ENCODE measurements around the gene LPGAT1. TPM values are rescaled to one million over a fixed set of nuclear protein-coding genes. Genes with fewer than 3 reads are reported as not detected.

LPGAT1 gene
- total and polyA plus RNA-seq, 4 experiments from 2014 or later, result 13.1 to 31.1 (median 30.4) TPM

DNA sequence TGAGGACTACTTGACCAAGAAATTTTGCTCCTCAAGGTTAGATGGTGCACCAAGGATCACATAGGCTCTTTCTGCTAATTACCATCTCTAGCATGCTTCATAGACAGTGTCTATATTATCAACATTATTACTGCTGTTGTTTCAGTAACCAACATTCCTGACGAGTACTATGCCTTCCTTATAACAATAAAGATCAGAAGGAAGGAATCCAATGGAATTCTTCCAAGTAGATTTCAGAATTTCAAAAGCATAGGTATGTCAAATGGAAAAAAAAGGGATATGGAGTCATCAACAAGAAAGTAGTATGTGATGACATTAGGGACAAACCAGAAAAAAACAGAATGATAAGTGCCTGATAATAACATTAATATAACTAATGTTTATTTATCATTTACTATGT lies 39.6 kb upstream of the LPGAT1 start:
- Mint-ChIP-seq H3K4me1 (no peaks in the 10 kb centered on the region), H3K36me3 (peaks cover 4 to 19% of the 10 kb centered on the region in 2 donors), H3K27me3 (peaks cover 3 to 9% of the 10 kb centered on the region in 2 donors), H3K9me3 (peaks cover 0 to 26% (median 16%) of the 10 kb centered on the region in 8 donors), H3K4me3 (no peak overlapping the region), H3K27ac (no peak overlapping the region)
- no peak for DNase-seq
- H3K36me3 ChIP-seq (ENCODE audit: insufficient read depth, low read length), result no peaks in the 10 kb centered on the region
- H3K9me3 ChIP-seq (ENCODE audit: control insufficient read depth in 1 of 2, low read length in 2 of 2), result no peaks in the 10 kb centered on the region
- H3K27me3 ChIP-seq (ENCODE audit: insufficient read depth, low read length), result peaks cover 3% of the 10 kb centered on the region
- H3K27ac ChIP-seq (ENCODE audit: low read depth, low read length), result no peak overlapping the region
- no peaks in the 10 kb centered on the region for H3K4me1 ChIP-seq (ENCODE audit: insufficient read depth, low read length)
- CTCF ChIA-PET (ENCODE audit: partially characterized antibody), result no interaction called here
- POLR2A ChIA-PET (ENCODE audit: partially characterized antibody), result no interaction called here
- H3K4me3 ChIP-seq (ENCODE audit: low read length in 2 of 2), result no peak overlapping the region
- intact Hi-C loops (cut with micrococcal nuclease), result no loop called here

DNA sequence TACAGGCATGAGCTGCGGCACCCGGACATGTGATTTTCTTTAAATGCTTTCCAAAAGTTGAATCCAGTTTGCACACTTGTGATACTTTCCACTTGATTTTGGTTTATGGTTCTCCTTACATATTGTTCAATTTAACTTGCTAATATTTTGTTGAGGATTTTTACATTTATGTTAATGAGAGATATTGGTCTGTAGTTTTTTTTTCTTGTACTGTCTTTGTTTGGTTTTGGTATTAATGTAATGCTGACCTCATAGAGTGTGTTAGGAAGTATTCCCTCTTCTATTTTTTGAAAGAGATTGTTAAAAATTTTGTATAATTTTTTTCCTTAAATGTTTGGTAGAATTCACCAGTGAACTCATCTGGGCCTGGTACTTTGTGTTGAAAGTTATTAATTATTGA lies 34.6 kb upstream of the LPGAT1 start:
- no peak overlapping the region for H3K27ac ChIP-seq (ENCODE audit: low read depth, low read length)
- CTCF ChIA-PET (ENCODE audit: partially characterized antibody), result no interaction called here
- no peaks in the 10 kb centered on the region for H3K9me3 ChIP-seq (ENCODE audit: control insufficient read depth in 1 of 2, low read length in 2 of 2)
- intact Hi-C loops (cut with micrococcal nuclease), result no loop called here
- Mint-ChIP-seq H3K27ac (no peak overlapping the region), H3K9me3 (peaks cover 0 to 27% (median 19%) of the 10 kb centered on the region in 8 donors), H3K27me3 (peaks cover 0 to 2% of the 10 kb centered on the region in 2 donors), H3K4me3 (no peak overlapping the region), H3K4me1 (peaks cover 3 to 7% (median 6%) of the 10 kb centered on the region in 4 donors), H3K36me3 (peaks cover 4 to 19% of the 10 kb centered on the region in 2 donors)
- no peak for DNase-seq
- POLR2A ChIA-PET (ENCODE audit: partially characterized antibody), result no interaction called here
- H3K36me3 ChIP-seq (ENCODE audit: insufficient read depth, low read length), result no peaks in the 10 kb centered on the region
- no peak overlapping the region for H3K4me3 ChIP-seq (ENCODE audit: low read length in 2 of 2)
- H3K4me1 ChIP-seq (ENCODE audit: insufficient read depth, low read length), result no peaks in the 10 kb centered on the region
- peaks cover 3% of the 10 kb centered on the region for H3K27me3 ChIP-seq (ENCODE audit: insufficient read depth, low read length)

DNA sequence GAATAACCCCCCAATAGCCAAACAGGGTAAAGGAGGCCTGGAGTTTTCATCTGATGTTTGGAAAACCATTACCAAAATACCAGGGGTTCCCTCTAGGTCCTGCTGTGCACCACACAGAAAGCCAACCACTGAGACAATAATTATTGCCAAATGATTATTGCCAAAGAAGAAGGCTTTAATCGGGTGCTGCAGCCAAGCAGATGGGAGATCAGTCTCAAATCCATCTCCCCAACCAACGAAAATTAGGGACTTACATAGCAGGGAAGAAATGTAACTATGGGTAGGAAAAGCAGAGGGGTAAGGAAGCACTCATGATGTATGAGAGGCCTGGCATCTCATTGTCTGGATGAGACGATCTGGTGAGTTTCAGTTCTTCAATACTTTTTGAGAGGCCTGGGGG lies 28.8 kb upstream of the LPGAT1 start:
- Histone ChIP-seq H3K36me3 (ENCODE audit: insufficient read depth, low read length) (no peaks in the 10 kb centered on the region), H3K4me3 (ENCODE audit: low read length in 2 of 2) (no peak overlapping the region), H3K27me3 (ENCODE audit: insufficient read depth, low read length) (no peaks in the 10 kb centered on the region), H3K27ac (ENCODE audit: low read depth, low read length) (no peak overlapping the region), H3K9me3 (ENCODE audit: control insufficient read depth in 1 of 2, low read length in 2 of 2) (peaks cover 5 to 7% of the 10 kb centered on the region in 2 donors), H3K4me1 (ENCODE audit: insufficient read depth, low read length) (no peaks in the 10 kb centered on the region)
- Mint-ChIP-seq H3K4me1 (peaks cover 3 to 7% (median 6%) of the 10 kb centered on the region in 4 donors), H3K27me3 (peaks cover 5 to 6% of the 10 kb centered on the region in 2 donors), H3K36me3 (no peaks in the 10 kb centered on the region), H3K27ac (no peak overlapping the region), H3K4me3 (no peak overlapping the region), H3K9me3 (peaks cover 0 to 22% (median 11%) of the 10 kb centered on the region in 8 donors)
- CTCF ChIA-PET (ENCODE audit: partially characterized antibody), result no interaction called here
- intact Hi-C loops (cut with micrococcal nuclease), result no loop called here
- POLR2A ChIA-PET (ENCODE audit: partially characterized antibody), result no interaction called here
- no peak for DNase-seq

DNA sequence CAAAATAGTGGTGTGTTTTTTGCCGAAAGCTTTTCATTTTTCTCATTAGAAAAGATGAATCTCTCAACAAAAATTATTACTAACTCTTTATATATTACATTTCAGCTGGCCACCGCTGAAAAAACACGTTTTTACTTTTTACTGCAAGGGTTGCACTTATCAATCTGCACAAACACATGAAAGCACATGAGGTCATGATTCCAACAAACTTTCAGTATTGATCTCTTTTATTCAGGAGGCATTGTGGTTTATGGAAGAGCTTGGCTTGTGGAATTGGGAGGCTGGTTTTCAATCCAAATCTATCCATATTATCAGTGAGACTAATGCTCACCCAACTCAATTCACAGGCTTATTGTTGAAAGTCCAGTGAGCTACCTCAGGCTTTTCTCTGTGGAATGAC lies 20.6 kb upstream of the LPGAT1 start:
- no peak overlapping the region for H3K27ac Mint-ChIP-seq
- intact Hi-C loops (cut with micrococcal nuclease), result no loop called here
- no peaks in the 10 kb centered on the region for H3K36me3 Mint-ChIP-seq
- H3K9me3 ChIP-seq (ENCODE audit: control insufficient read depth in 1 of 2, low read length in 2 of 2), result no peaks in the 10 kb centered on the region
- no peaks in the 10 kb centered on the region for H3K4me1 ChIP-seq (ENCODE audit: insufficient read depth, low read length)
- no peak overlapping the region for H3K27ac ChIP-seq (ENCODE audit: low read depth, low read length)
- H3K4me3 ChIP-seq (ENCODE audit: low read length in 2 of 2), result no peak overlapping the region
- H3K9me3 Mint-ChIP-seq, result peaks cover 0 to 9% (median 1%) of the 10 kb centered on the region in 8 donors
- ChIA-PET POLR2A (ENCODE audit: partially characterized antibody) (interaction anchor here (1.3 kb wide), 1 partner anchor 8 kb away, joined by 5 read pairs; no protein-coding TSS in a partner anchor), CTCF (ENCODE audit: partially characterized antibody) (interaction anchor here (1.1 kb wide), 1 partner anchor 605 kb away, joined by 3 read pairs; no protein-coding TSS in a partner anchor)
- DNase-seq, result no peak
- no peak overlapping the region for H3K4me3 Mint-ChIP-seq
- peaks cover 0 to 5% of the 10 kb centered on the region in 2 donors for H3K27me3 Mint-ChIP-seq
- no peaks in the 10 kb centered on the region for H3K36me3 ChIP-seq (ENCODE audit: insufficient read depth, low read length)
- H3K4me1 Mint-ChIP-seq, result no peaks in the 10 kb centered on the region
- H3K27me3 ChIP-seq (ENCODE audit: insufficient read depth, low read length), result no peaks in the 10 kb centered on the region

DNA sequence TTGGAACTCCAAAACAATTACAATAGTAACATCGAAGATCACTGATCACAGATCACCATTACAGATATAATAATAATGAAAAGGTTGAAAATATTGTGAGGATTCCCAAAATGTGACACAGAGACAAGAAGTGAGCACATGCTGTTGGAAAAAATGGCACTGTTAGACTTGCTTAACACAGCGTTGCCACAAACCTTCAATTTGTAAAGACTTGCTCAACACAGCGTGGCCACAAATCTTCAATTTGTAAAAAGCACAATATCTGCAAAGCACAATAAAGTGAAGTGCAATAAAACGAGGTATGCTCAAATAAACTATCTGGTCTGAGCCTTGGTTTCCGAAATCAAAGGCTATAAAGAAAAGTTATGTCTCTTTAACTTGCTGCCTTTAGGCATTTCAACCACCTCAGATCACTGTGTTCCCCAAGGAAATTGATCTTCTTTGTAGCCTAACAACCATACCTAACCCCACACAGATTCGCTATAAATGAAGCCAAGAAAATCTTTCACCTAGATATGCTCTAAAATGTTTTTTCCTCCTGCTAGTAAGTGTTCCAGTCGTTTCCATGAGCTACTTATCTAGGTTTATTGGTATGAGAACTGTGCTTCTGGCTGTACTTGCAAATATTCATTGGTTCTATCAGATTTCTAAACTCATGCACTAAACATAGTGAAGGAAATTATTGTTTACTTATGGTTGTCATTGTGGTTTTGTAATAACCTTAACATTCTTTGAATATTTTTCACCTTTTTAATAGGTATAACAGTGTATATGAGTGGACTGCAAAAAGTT lies 13.1 kb upstream of the LPGAT1 start:
- intact Hi-C loops (cut with micrococcal nuclease), result no loop called here
- H3K9me3 ChIP-seq (ENCODE audit: control insufficient read depth in 1 of 2, low read length in 2 of 2), result no peaks in the 10 kb centered on the region
- no peaks in the 10 kb centered on the region for H3K27me3 ChIP-seq (ENCODE audit: insufficient read depth, low read length)
- H3K27ac Mint-ChIP-seq, result peak overlapping the region in 6 of 7 donors; percentile 52 to 94 (median 73)
- peak overlapping the region in 5 of 8 donors; percentile 53 to 75 (median 69) for H3K4me3 Mint-ChIP-seq
- POLR2A ChIA-PET (ENCODE audit: partially characterized antibody), result interaction anchor here (1.2 to 1.6 kb wide), 3 partner anchors 8 to 442 kb away, joined by 3 to 5 read pairs (median 4); no protein-coding TSS in a partner anchor
- peaks cover 20% of the 10 kb centered on the region for H3K4me1 ChIP-seq (ENCODE audit: insufficient read depth, low read length)
- H3K9me3 Mint-ChIP-seq, result peaks cover 0 to 9% (median 1%) of the 10 kb centered on the region in 8 donors
- no peaks in the 10 kb centered on the region for H3K36me3 Mint-ChIP-seq
- no peaks in the 10 kb centered on the region for H3K36me3 ChIP-seq (ENCODE audit: insufficient read depth, low read length)
- peaks cover 19 to 36% (median 25%) of the 10 kb centered on the region in 4 donors for H3K4me1 Mint-ChIP-seq
- DNase-seq, result no peak
- CTCF ChIA-PET (ENCODE audit: partially characterized antibody), result interaction anchor here (1.7 kb wide), 1 partner anchor 145 kb away, joined by 5 read pairs; no protein-coding TSS in a partner anchor
- H3K27ac ChIP-seq (ENCODE audit: low read depth, low read length), result no peak overlapping the region
- H3K4me3 ChIP-seq (ENCODE audit: low read length in 2 of 2), result no peak overlapping the region
- no peaks in the 10 kb centered on the region for H3K27me3 Mint-ChIP-seq

DNA sequence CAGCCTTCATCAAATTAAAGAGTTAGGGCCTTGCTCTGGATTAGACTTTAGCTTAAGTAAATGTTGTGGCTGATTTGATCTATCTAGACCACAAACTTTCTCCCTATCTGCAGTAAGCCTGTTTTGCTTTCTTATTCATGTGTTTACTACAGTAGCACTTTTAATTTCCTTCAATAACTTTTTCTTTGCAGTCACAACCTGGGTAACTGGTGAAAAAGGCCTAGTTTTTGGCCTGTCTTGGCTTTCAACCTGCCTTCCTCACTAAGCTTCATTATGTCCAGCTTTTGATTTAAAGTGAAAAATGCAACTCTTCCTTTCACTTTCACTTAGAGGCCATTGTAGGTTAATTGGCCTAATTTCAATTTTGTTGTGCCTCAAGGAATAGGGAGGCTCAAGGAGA lies 12.5 kb upstream of the LPGAT1 start:
- Histone ChIP-seq H3K4me3 (ENCODE audit: low read length in 2 of 2) (no peak overlapping the region), H3K27ac (ENCODE audit: low read depth, low read length) (peak overlapping the region; percentile 8), H3K27me3 (ENCODE audit: insufficient read depth, low read length) (no peaks in the 10 kb centered on the region), H3K4me1 (ENCODE audit: insufficient read depth, low read length) (peaks cover 20% of the 10 kb centered on the region), H3K36me3 (ENCODE audit: insufficient read depth, low read length) (no peaks in the 10 kb centered on the region), H3K9me3 (ENCODE audit: control insufficient read depth in 1 of 2, low read length in 2 of 2) (no peaks in the 10 kb centered on the region)
- Mint-ChIP-seq H3K36me3 (no peaks in the 10 kb centered on the region), H3K27ac (peak overlapping the region; percentile 36 to 94 (median 70)), H3K27me3 (no peaks in the 10 kb centered on the region), H3K9me3 (peaks cover 0 to 7% (median 0%) of the 10 kb centered on the region in 8 donors), H3K4me1 (peaks cover 19 to 36% (median 25%) of the 10 kb centered on the region in 4 donors), H3K4me3 (peak overlapping the region in 7 of 8 donors; percentile 53 to 75 (median 71))
- intact Hi-C loops (cut with micrococcal nuclease), result no loop called here
- DNase-seq, result peak in 2 of 5 donors; percentile 7 to 26
- CTCF ChIA-PET (ENCODE audit: partially characterized antibody), result interaction anchor here (0.9 to 1.7 kb wide), 3 partner anchors 10 to 145 kb away, joined by 3 to 6 read pairs (median 5); no protein-coding TSS in a partner anchor
- POLR2A ChIA-PET (ENCODE audit: partially characterized antibody), result interaction anchor here (0.7 to 1.6 kb wide), 7 partner anchors 9 to 443 kb away, joined by 3 to 7 read pairs (median 4); partner anchors contain the start of genes DTL, INTS7 and SLC30A1

DNA sequence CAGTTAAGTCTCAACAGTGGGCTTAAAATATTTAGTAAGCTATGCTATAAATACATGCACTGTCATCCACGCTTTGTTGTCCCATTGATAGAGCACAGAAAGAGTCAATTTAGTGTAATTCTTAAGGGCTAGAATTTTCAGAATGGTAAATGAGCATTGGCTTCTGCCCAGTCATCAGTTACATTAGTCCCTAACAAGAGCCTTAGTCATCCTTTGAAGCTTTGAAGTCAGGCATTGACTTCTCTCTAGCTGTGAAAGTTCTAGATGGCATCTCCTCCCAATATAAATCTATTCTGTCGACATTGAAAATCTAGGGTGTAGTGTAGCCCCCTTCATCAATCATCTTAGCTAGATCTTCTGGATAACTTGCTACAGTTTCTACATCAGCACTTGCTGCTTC lies 12.0 kb upstream of the LPGAT1 start:
- Mint-ChIP-seq H3K4me3 (peak overlapping the region in 5 of 8 donors; percentile 4 to 75 (median 69)), H3K4me1 (peaks cover 19 to 36% (median 25%) of the 10 kb centered on the region in 4 donors), H3K27me3 (no peaks in the 10 kb centered on the region), H3K27ac (peak overlapping the region; percentile 36 to 94 (median 70)), H3K36me3 (no peaks in the 10 kb centered on the region), H3K9me3 (peaks cover 0 to 7% (median 0%) of the 10 kb centered on the region in 8 donors)
- no peaks in the 10 kb centered on the region for H3K9me3 ChIP-seq (ENCODE audit: control insufficient read depth in 1 of 2, low read length in 2 of 2)
- H3K27me3 ChIP-seq (ENCODE audit: insufficient read depth, low read length), result no peaks in the 10 kb centered on the region
- no peak for DNase-seq
- no peaks in the 10 kb centered on the region for H3K36me3 ChIP-seq (ENCODE audit: insufficient read depth, low read length)
- H3K27ac ChIP-seq (ENCODE audit: low read depth, low read length), result no peak overlapping the region
- H3K4me3 ChIP-seq (ENCODE audit: low read length in 2 of 2), result peak overlapping the region in 1 of 2 donors; percentile 6
- POLR2A ChIA-PET (ENCODE audit: partially characterized antibody), result interaction anchor here (0.7 to 1.6 kb wide), 7 partner anchors 9 to 443 kb away, joined by 3 to 7 read pairs (median 4); partner anchors contain the start of genes DTL, INTS7 and SLC30A1
- peaks cover 20% of the 10 kb centered on the region for H3K4me1 ChIP-seq (ENCODE audit: insufficient read depth, low read length)
- intact Hi-C loops (cut with micrococcal nuclease), result loop anchor here (1.0 kb wide), 1 partner anchor 9 kb away; no protein-coding TSS in a partner anchor
- CTCF ChIA-PET (ENCODE audit: partially characterized antibody), result interaction anchor here (0.7 to 1.7 kb wide), 4 partner anchors 10 to 193 kb away, joined by 3 to 6 read pairs (median 4); partner anchors contain the start of genes DTL and INTS7

Measured in CD4-positive, alpha-beta memory T cell (primary cell).